Panc1 (cell line): ENCODE data around the gene TADA3. TPM values are rescaled to one million over a fixed set of nuclear protein-coding genes. Genes with fewer than 3 reads are reported as not detected.

Experiments used
- ATAC-seq: fragments of 200-7000 bp; cut with Tn5 transposase; 2 replicates; pipeline ENCODE4 v1.9.1; 2020; ENCODE audit warnings: mild to moderate bottlenecking, moderate library complexity
- BruUV-seq: library from RNA; stranded (reverse); fragments of 400-500 nt; replicated peaks from 2 replicates; lab custom pipeline; 2021; lab: Mats Ljungman, UMichigan
- CTCF ChIA-PET: fragments of 300-600 bp; sonication (Branson Sonifier 250); formaldehyde crosslinking; loops from one replicate; lab custom pipeline; 2022; ENCODE audit warnings: antibody characterized with exemption; lab: Charles Lee
- POLR2A ChIA-PET: fragments of 300-600 bp; sonication (Branson Sonifier 250); formaldehyde crosslinking; loops from one replicate; lab custom pipeline; 2022; ENCODE audit warnings: antibody characterized with exemption; lab: Charles Lee
- DNase-seq: peaks from one replicate; pipeline ENCODE4 v3.0.0-alpha.2; 2010; ENCODE audit warnings: low read depth, low spot score
- H3K27ac ChIP-seq: 2 replicates; pipeline ENCODE4 v1.5.1; 2011; ENCODE audit warnings: mild to moderate bottlenecking, low read length, inconsistent platforms
- H3K27me3 ChIP-seq: fragments of 200-500 bp; sonication (Bioruptor generic); 2 replicates; pipeline ENCODE4 v1.6.0; 2014; ENCODE audit warnings: low read length, inconsistent platforms; ENCODE audit not compliant: control insufficient read depth, insufficient read depth
- H3K36me3 ChIP-seq: fragments of 200-500 bp; sonication (Bioruptor generic); 2 replicates; pipeline ENCODE4 v1.5.1; 2014; ENCODE audit warnings: inconsistent platforms, mild to moderate bottlenecking, low read length, moderate library complexity; ENCODE audit not compliant: control insufficient read depth, insufficient read depth
- H3K4me1 ChIP-seq: 2 replicates; pipeline ENCODE4 v1.5.1; 2011; ENCODE audit warnings: inconsistent platforms, mild to moderate bottlenecking, low read length, moderate library complexity; ENCODE audit not compliant: control insufficient read depth, insufficient read depth
- H3K4me3 ChIP-seq, 2 experiments: 2 replicates each; pipeline ENCODE4 v1.5.1; 2011 to 2012; ENCODE audit warnings: low read depth in 2 of 2, low read length in 2 of 2, mild to moderate bottlenecking in 2 of 2, inconsistent platforms in 1 of 2, moderate library complexity in 1 of 2
- H3K9me3 ChIP-seq: fragments of 200-500 bp; sonication (Bioruptor generic); 2 replicates; pipeline ENCODE4 v1.5.1; 2014; ENCODE audit warnings: low read depth, mild to moderate bottlenecking, inconsistent platforms, low read length, moderate library complexity; ENCODE audit not compliant: control insufficient read depth, insufficient read depth
- CTCF ChIP-seq: fragments of 450-650 bp; IDR thresholded peaks from 2 replicates; pipeline ENCODE4 v1.5.1; 2017; ENCODE audit warnings: mild to moderate bottlenecking
- POLR2AphosphoS5 ChIP-seq: IDR thresholded peaks from 2 replicates; pipeline ENCODE4 v1.6.1; 2012; ENCODE audit warnings: mild to moderate bottlenecking, low read depth, low read length, moderate library complexity
- REST ChIP-seq, 2 experiments: IDR thresholded peaks; 2 replicates each; pipeline ENCODE4 v1.6.1; 2011 to 2012; ENCODE audit warnings: low read depth in 2 of 2, control low read depth in 1 of 2, low read length in 1 of 2, mild to moderate bottlenecking in 1 of 2, moderate library complexity in 1 of 2; ENCODE audit not compliant: insufficient read depth in 1 of 2
- SIN3A ChIP-seq: IDR thresholded peaks from 2 replicates; pipeline ENCODE4 v1.6.1; 2012; ENCODE audit warnings: low read depth, mild to moderate bottlenecking, low read length, moderate library complexity, borderline replicate concordance; ENCODE audit not compliant: insufficient read depth
- TCF7L2 ChIP-seq: IDR thresholded peaks from 2 replicates; pipeline ENCODE4 v1.6.1; 2011; ENCODE audit warnings: mild to moderate bottlenecking, low read depth, low read length, inconsistent platforms
- in situ Hi-C: cut with HindIII; loops from 2 replicates; pipeline ENCODE4 v1.10.0; 2016; ENCODE audit warnings: low sequenced_read_pairs, low pct_unique_long_range_greater_than_20kb
- intact Hi-C: fragments of 100-400 bp; cut with micrococcal nuclease; formaldehyde crosslinking; loops from one replicate; pipeline ENCODE4 v1.10.0; 2022; ENCODE audit not compliant: unreplicated experiment
- total RNA-seq: library from RNA; stranded (reverse); gene quantifications from one replicate; pipeline ENCODE4 v1.2.1, GENCODE V29; 2021; ENCODE audit not compliant: unreplicated experiment

TADA3 gene
- total RNA-seq, 1 experiment from 2014 or later = 61.3 TPM

GRCh38 chr3:9815986-9816385 lies 23.7 kb upstream of the TADA3 start:
- H3K27me3 ChIP-seq = no peaks in the 10 kb centered on the region
- intact Hi-C loops = no loop called here
- ChIA-PET CTCF (no interaction called here), POLR2A (no interaction called here)
- BruUV-seq = no TSS peak
- in situ Hi-C loops = no loop called here
- ATAC-seq (no peak), DNase-seq (no peak)
- TF ChIP-seq SIN3A (no peak), REST (IDR thresholded peaks at IDR 0.05; ENCODE audit: insufficient read depth in 1 of 2, low read depth in 2 of 2, low read length in 1 of 2) (no peak), POLR2AphosphoS5 (no peak), TCF7L2 (no peak), CTCF (no peak)
- no peak overlapping the region for H3K27ac ChIP-seq
- no peak overlapping the region for H3K4me3 ChIP-seq
- no peaks in the 10 kb centered on the region for H3K36me3 ChIP-seq
- H3K4me1 ChIP-seq = no peaks in the 10 kb centered on the region
- H3K9me3 ChIP-seq = no peaks in the 10 kb centered on the region

GRCh38 chr3:9812870-9813483 lies 20.7 kb upstream of the TADA3 start:
- H3K4me3 ChIP-seq = no peak overlapping the region
- no TSS peak for BruUV-seq
- POLR2A ChIA-PET = no interaction called here
- in situ Hi-C loops (no loop called here), intact Hi-C loops (no loop called here)
- CTCF ChIA-PET = no interaction called here
- TF ChIP-seq CTCF (no peak), SIN3A (no peak), TCF7L2 (no peak), POLR2AphosphoS5 (no peak), REST (IDR thresholded peaks at IDR 0.05; ENCODE audit: insufficient read depth in 1 of 2, low read depth in 2 of 2, low read length in 1 of 2) (no peak)
- no peak overlapping the region for H3K27ac ChIP-seq
- no peak for ATAC-seq
- H3K9me3 ChIP-seq = no peaks in the 10 kb centered on the region
- no peaks in the 10 kb centered on the region for H3K36me3 ChIP-seq
- H3K4me1 ChIP-seq = peaks cover 13% of the 10 kb centered on the region
- no peak for DNase-seq
- H3K27me3 ChIP-seq = no peaks in the 10 kb centered on the region
